Liver (tissue), 9 donors: ENCODE results near the gene DPPA3. TPM values are rescaled to one million over a fixed set of nuclear protein-coding genes. Genes with fewer than 3 reads are reported as not detected.
A peak's percentile ranks its signal among the peaks of the same experiment; 100 is the strongest.

Experiments used
- DNase-seq: peaks from one replicate; pipeline ENCODE4 v3.0.0-alpha.2; 2017; ENCODE audit warnings: low spot score
- H3K27ac ChIP-seq, 2 donors: one replicate each; pipeline ENCODE4 v1.7.0; 2013; ENCODE audit warnings: inconsistent platforms in 2 of 2, low read length in 2 of 2, control low read depth in 1 of 2, low read depth in 1 of 2, mild to moderate bottlenecking in 1 of 2
- H3K27me3 ChIP-seq, 4 donors: one replicate each; pipeline versions ENCODE4 v1.6.1 to v1.7.0; 2013; ENCODE audit warnings: low read length in 3 of 4, inconsistent platforms in 1 of 4, mild to moderate bottlenecking in 1 of 4, moderate library complexity in 1 of 4; ENCODE audit not compliant: control insufficient read depth in 4 of 4, insufficient read depth in 4 of 4
- H3K36me3 ChIP-seq, 4 donors: one replicate each; pipeline versions ENCODE4 v1.6.1 to v1.7.0; 2013; ENCODE audit warnings: low read length in 3 of 4, mild to moderate bottlenecking in 3 of 4, low read depth in 1 of 4, moderate library complexity in 1 of 4; ENCODE audit not compliant: control insufficient read depth in 4 of 4, insufficient read depth in 3 of 4
- H3K4me1 ChIP-seq, 4 donors: one replicate each; pipeline versions ENCODE4 v1.6.1 to v1.7.0; 2013; ENCODE audit warnings: low read length in 3 of 4, mild to moderate bottlenecking in 3 of 4, moderate library complexity in 1 of 4; ENCODE audit not compliant: control insufficient read depth in 4 of 4, insufficient read depth in 4 of 4
- H3K4me3 ChIP-seq, 3 donors: one replicate each; pipeline versions ENCODE4 v1.6.1 to v1.7.0; 2013; ENCODE audit warnings: low read length in 3 of 3, control low read depth in 1 of 3, low read depth in 1 of 3, mild to moderate bottlenecking in 1 of 3
- H3K9ac ChIP-seq, 2 donors: one replicate each; pipeline ENCODE4 v1.7.0; 2013; ENCODE audit warnings: low read length in 2 of 2, mild to moderate bottlenecking in 2 of 2, moderate library complexity in 2 of 2, control low read depth in 1 of 2, low read depth in 1 of 2
- H3K9me3 ChIP-seq, 4 donors: one replicate each; pipeline versions ENCODE4 v1.6.1 to v1.7.0; 2013; ENCODE audit warnings: low read length in 3 of 4; ENCODE audit not compliant: control insufficient read depth in 4 of 4
- FOXA1 ChIP-seq: IDR thresholded peaks from 2 replicates; pipeline ENCODE4 v1.6.1; 2016; ENCODE audit warnings: antibody characterized with exemption
- FOXA2 ChIP-seq: IDR thresholded peaks from 2 replicates; pipeline ENCODE4 v1.6.1; 2016; ENCODE audit warnings: antibody characterized with exemption
- HNF4A ChIP-seq, 2 donors: conservative IDR thresholded peaks; 2 replicates each; pipeline ENCODE4 v1.6.1; 2016; ENCODE audit warnings: antibody characterized with exemption in 2 of 2, mild to moderate bottlenecking in 2 of 2
- JUND ChIP-seq, 2 donors: IDR thresholded peaks; 2 replicates each; pipeline ENCODE4 v1.6.1; 2016; ENCODE audit warnings: antibody characterized with exemption in 2 of 2
- RAD21 ChIP-seq, 2 donors: IDR thresholded peaks; 2 replicates each; pipeline ENCODE4 v1.6.1; 2016; ENCODE audit warnings: antibody characterized with exemption in 2 of 2, mild to moderate bottlenecking in 2 of 2
- RXRA ChIP-seq, 2 donors: IDR thresholded peaks; 2 replicates each; pipeline ENCODE4 v1.6.1; 2017 to 2018; ENCODE audit warnings: antibody characterized with exemption in 2 of 2, mild to moderate bottlenecking in 1 of 2
- SP1 ChIP-seq: IDR thresholded peaks from 2 replicates; pipeline ENCODE4 v1.6.1; 2018; ENCODE audit warnings: antibody characterized with exemption, mild to moderate bottlenecking
- TAF1 ChIP-seq: conservative IDR thresholded peaks from 2 replicates; pipeline ENCODE4 v1.6.1; 2016; ENCODE audit warnings: antibody characterized with exemption, mild to moderate bottlenecking
- YY1 ChIP-seq: IDR thresholded peaks from 2 replicates; pipeline ENCODE4 v1.6.1; 2016; ENCODE audit warnings: antibody characterized with exemption, mild to moderate bottlenecking
- WGBS: extraction: QIAGEN DNeasy Blood & Tissue Kit; methylation state at CpG from one replicate; pipeline ENCODE4 v1.1.7; 2013; 5-methylcytosine and 5-hydroxymethylcytosine counted together
- polyA plus RNA-seq, 2 donors: library from polyadenylated mRNA; stranded (reverse) in 1 of 2; unstranded in 1 of 2; fragments of 200-250 nt in 1 of 2; fragments of >200 nt in 1 of 2; fragmentation: Nextera tagmentation in 1 of 2; extraction: Ambion mirVana in 1 of 2; gene quantifications; one replicate each; pipeline versions ENCODE4 v1.2.1 to v1.2.3, GENCODE V29; 2013 to 2015
- total RNA-seq, 2 donors: library from RNA; depleted of rRNA; stranded (reverse); fragments of >200 nt; gene quantifications; one replicate each; pipeline ENCODE4 v1.2.3, GENCODE V29; 2014
- TF ChIP-seq, protein P1 (sequence below): IDR thresholded peaks from 2 replicates; pipeline ENCODE4 v1.6.1; 2016; ENCODE audit warnings: antibody characterized with exemption
- TF ChIP-seq, protein P2 (sequence below): fragments of 150-350 bp; IDR thresholded peaks from 2 replicates; pipeline ENCODE4 v1.5.1; 2017; ENCODE audit warnings: improper control_type of control experiment, low read depth, low read length; ENCODE audit not compliant: missing input control
- TF ChIP-seq, protein P3 (sequence below): IDR thresholded peaks from 2 replicates; pipeline ENCODE4 v1.6.1; 2016; ENCODE audit warnings: antibody characterized with exemption
- TF ChIP-seq, protein P4 (sequence below): IDR thresholded peaks from 2 replicates; pipeline ENCODE4 v1.6.1; 2016; ENCODE audit warnings: antibody characterized with exemption
- donor health status: healthy.
- donor health status: healthy.
- donor health status: healthy.
- donor health status: healthy.
- donor health status: healthy.

DPPA3 gene
- total and polyA plus RNA-seq, 4 donors, result not detected

DNA sequence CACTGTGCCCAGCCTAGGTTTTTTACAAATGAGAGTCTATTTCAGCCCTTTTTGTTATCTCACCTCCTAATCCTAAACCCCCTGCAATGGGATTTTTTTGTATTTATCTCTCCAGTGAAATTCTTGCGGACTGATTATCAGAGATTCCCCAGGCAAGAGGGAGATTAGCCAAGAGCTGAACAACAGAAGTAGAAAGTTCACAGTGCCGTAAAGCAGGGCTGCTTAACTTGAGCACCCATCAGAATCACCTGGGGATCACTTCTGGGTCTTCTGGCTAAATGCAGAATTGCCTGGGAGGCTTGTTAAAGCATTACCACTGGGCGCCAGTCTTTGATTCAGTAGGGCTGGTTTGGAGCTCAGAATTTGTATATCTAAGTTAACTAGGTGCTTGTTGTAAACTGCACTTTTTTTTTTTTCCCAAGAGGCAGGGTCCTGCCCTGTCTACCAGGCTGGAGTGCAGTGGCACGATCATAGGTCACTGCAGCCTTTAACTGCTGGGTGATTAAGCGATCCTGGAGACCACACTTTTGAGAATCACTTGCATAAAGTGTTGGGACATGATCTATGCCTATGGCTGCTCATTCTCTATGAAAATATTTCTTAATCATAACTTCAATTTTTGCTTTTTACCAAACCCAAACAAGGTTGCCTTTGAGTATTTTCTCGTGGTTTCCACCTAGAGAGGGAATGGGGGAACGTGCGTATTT lies 1.1 kb upstream of the DPPA3 start (continued):
- TF ChIP-seq, protein P1, sequence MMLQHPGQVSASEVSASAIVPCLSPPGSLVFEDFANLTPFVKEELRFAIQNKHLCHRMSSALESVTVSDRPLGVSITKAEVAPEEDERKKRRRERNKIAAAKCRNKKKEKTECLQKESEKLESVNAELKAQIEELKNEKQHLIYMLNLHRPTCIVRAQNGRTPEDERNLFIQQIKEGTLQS, result no peak
- TF ChIP-seq, protein P2, sequence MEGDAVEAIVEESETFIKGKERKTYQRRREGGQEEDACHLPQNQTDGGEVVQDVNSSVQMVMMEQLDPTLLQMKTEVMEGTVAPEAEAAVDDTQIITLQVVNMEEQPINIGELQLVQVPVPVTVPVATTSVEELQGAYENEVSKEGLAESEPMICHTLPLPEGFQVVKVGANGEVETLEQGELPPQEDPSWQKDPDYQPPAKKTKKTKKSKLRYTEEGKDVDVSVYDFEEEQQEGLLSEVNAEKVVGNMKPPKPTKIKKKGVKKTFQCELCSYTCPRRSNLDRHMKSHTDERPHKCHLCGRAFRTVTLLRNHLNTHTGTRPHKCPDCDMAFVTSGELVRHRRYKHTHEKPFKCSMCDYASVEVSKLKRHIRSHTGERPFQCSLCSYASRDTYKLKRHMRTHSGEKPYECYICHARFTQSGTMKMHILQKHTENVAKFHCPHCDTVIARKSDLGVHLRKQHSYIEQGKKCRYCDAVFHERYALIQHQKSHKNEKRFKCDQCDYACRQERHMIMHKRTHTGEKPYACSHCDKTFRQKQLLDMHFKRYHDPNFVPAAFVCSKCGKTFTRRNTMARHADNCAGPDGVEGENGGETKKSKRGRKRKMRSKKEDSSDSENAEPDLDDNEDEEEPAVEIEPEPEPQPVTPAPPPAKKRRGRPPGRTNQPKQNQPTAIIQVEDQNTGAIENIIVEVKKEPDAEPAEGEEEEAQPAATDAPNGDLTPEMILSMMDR, result no peak

DNA sequence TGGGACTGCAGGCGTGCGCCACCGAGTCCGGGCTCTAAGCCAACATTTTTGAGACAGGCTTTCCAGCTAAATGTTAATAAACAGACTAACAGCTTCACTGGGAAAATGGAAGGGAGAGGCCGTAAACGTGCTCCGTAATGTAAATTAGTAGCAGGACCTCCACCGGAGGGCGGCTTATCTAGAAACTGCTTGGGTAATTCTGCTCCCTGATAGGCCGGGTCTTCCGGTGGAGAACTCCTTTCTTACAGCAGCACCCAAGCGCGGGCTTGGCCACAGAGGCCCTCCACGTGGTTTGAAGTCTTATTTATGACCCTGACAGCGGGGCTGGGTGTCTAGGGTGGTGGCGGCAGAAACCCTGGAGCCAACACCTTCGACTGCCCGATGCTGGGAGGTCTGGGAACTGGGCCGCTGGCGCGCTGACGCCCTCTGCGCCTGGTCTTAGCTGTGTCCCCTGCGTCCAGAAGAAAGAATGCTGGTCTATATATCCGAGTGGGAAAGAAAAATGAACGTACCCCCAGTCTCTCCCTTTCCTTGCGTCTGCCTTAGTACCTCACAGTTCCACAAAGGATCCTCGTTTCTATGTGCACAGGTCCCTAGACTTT lies 1.7 kb downstream of the DPPA3 start:
- Histone ChIP-seq H3K4me1 (no peaks in the 10 kb centered on the region), H3K9me3 (no peaks in the 10 kb centered on the region), H3K27ac (no peak overlapping the region), H3K27me3 (no peaks in the 10 kb centered on the region), H3K36me3 (no peaks in the 10 kb centered on the region), H3K4me3 (no peak overlapping the region), H3K9ac (no peak overlapping the region)
- TF ChIP-seq JUND (IDR thresholded peaks at IDR 0.05), result no peak
- no peak for TF ChIP-seq FOXA2
- no peak for TF ChIP-seq YY1
- no peak for DNase-seq
- 92% methylated on average over 28 of the region's 28 CpGs for WGBS

DNA sequence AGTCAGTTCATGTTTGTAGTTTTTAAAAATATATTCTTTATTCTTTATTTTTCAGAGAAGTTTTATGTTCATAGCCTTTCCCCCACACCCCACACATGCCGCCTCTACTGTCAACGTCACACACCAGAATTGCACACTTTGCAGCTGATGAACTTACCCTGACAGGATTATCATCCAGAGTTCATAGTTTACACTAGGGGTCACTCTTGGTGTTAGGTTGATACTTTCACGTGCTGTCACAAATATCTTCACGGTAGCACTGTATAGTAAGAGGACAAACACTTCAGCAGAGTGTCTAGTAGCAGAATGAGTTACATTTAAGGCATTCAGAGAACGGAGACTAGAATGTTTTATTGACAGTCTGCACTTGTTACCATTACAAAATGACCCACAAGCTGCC lies 5.1 kb downstream of the DPPA3 start:
- H3K4me3 ChIP-seq, result no peak overlapping the region
- H3K4me1 ChIP-seq, result no peaks in the 10 kb centered on the region
- no peak for DNase-seq
- H3K9ac ChIP-seq, result no peak overlapping the region
- no peaks in the 10 kb centered on the region for H3K36me3 ChIP-seq
- no peaks in the 10 kb centered on the region for H3K27me3 ChIP-seq
- TF ChIP-seq SP1 (no peak), RAD21 (IDR thresholded peaks at IDR 0.05) (peak; percentile 18 to 26)
- no peaks in the 10 kb centered on the region for H3K9me3 ChIP-seq
- 6% methylated on average over 5 of the region's 5 CpGs for WGBS
- H3K27ac ChIP-seq, result no peak overlapping the region

DNA sequence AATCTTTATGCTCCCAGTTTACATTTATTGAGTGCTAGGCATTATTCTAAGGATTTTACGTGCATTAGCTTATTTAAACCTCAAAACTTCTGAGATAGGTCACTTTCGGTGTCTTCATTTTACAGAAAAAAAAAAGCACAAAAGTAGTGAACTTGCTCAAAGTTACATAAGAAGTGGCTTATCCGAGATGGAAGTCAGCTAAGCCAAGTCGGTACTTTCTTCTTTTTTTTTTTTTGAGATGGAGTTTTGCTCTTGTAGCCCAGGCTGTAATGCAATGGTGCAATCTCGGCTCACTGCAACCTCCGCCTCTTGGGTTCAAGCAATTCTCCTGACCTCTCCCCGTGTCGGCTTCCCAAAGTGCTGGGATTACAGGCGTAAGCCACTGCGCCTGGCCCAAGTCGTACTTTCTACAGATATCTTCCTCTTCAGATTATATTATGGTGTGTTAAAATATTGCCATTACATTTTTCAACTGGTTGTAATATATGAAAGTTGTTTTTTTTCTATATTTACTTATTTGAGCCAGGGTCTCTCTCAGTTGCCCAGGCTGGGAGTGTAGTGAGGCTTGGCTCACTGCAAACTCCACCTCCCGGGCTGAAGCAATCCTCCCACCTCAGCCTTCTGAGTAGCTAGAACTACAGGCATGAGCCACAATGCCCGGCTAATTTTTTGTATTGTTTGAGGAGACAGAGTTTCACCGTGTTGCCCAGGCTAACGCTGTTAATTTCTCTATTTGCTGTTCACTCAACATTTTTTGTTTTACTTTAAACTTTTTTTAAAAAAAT lies 8.9 kb downstream of the DPPA3 start:
- H3K27ac ChIP-seq, result no peak overlapping the region
- no peak for DNase-seq
- no peak for TF ChIP-seq RXRA (IDR thresholded peaks at IDR 0.05)
- no peak for TF ChIP-seq HNF4A (conservative IDR thresholded peaks at IDR 0.05)
- TF ChIP-seq, protein P2, result no peak
- TF ChIP-seq, protein P3, sequence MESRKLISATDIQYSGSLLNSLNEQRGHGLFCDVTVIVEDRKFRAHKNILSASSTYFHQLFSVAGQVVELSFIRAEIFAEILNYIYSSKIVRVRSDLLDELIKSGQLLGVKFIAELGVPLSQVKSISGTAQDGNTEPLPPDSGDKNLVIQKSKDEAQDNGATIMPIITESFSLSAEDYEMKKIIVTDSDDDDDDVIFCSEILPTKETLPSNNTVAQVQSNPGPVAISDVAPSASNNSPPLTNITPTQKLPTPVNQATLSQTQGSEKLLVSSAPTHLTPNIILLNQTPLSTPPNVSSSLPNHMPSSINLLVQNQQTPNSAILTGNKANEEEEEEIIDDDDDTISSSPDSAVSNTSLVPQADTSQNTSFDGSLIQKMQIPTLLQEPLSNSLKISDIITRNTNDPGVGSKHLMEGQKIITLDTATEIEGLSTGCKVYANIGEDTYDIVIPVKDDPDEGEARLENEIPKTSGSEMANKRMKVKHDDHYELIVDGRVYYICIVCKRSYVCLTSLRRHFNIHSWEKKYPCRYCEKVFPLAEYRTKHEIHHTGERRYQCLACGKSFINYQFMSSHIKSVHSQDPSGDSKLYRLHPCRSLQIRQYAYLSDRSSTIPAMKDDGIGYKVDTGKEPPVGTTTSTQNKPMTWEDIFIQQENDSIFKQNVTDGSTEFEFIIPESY, result no peak
- TF ChIP-seq RAD21 (IDR thresholded peaks at IDR 0.05), result no peak
- TF ChIP-seq, protein P1, result no peak
- TF ChIP-seq, protein P4, sequence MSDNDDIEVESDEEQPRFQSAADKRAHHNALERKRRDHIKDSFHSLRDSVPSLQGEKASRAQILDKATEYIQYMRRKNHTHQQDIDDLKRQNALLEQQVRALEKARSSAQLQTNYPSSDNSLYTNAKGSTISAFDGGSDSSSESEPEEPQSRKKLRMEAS, result no peak
- no peak for TF ChIP-seq TAF1
- TF ChIP-seq JUND (IDR thresholded peaks at IDR 0.05), result no peak
- TF ChIP-seq FOXA1, result no peak

More for the DNA sequence above, 8.9 kb downstream of the DPPA3 start:
- Histone ChIP-seq H3K27me3 (no peaks in the 10 kb centered on the region), H3K9ac (no peak overlapping the region), H3K4me3 (no peak overlapping the region), H3K9me3 (no peaks in the 10 kb centered on the region), H3K36me3 (no peaks in the 10 kb centered on the region), H3K4me1 (no peaks in the 10 kb centered on the region)
- 63% methylated on average over 15 of the region's 15 CpGs for WGBS
